Adipocyte (in vitro differentiated cells): ENCODE measurements around the gene FAM13B.
A peak's percentile ranks its signal among the peaks of the same experiment; 100 is the strongest.
"Not testable (repeated sequence)": the region's sequence is repeated elsewhere in the genome, so short reads cannot be mapped to it uniquely, and the experiment has no call there.

Experiments used
- DNase-seq: peaks from one replicate; pipeline ENCODE4 v3.0.0-alpha.2; 2015; ENCODE audit warnings: low read depth
- H3K27me3 ChIP-seq: replicated peaks from 2 replicates; pipeline ENCODE4 v1.7.0; 2013; ENCODE audit warnings: mild to moderate bottlenecking, low read length, moderate library complexity; ENCODE audit not compliant: control insufficient read depth, insufficient read depth
- H3K36me3 ChIP-seq: 2 replicates; pipeline ENCODE4 v1.7.0; 2013; ENCODE audit warnings: low read length, mild to moderate bottlenecking, moderate library complexity; ENCODE audit not compliant: control insufficient read depth, insufficient read depth, severe bottlenecking
- H3K4me1 ChIP-seq: 2 replicates; pipeline ENCODE4 v1.7.0; 2013; ENCODE audit warnings: mild to moderate bottlenecking, low read length, moderate library complexity; ENCODE audit not compliant: control insufficient read depth, insufficient read depth
- H3K4me3 ChIP-seq: 2 replicates; pipeline ENCODE4 v1.7.0; 2013; ENCODE audit warnings: mild to moderate bottlenecking, low read length, moderate library complexity
- H3K9ac ChIP-seq: 2 replicates; pipeline ENCODE4 v1.7.0; 2013; ENCODE audit warnings: mild to moderate bottlenecking, low read length, moderate library complexity
- H3K9me3 ChIP-seq: 2 replicates; pipeline ENCODE4 v1.7.0; 2013; ENCODE audit warnings: mild to moderate bottlenecking, low read length, moderate library complexity; ENCODE audit not compliant: control insufficient read depth

FAM13B gene

DNA sequence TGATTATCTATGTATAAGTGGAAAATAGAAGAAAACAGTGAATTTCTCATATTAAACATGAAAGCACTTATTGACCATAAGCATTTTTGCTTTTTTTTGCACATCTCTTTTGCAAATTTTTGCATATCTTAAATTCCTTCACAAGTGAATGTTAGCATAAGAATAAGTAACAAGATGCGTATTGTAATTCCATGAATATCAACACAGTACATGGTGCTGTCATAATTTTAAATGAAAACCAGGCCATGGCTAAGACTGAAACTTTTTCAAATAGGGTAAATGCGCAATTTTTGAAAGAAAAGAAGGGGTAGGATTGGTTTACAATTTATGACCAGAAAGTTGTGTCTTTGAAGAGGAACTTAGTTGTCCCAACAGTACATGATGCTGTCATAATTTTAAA is 17.0 kb downstream of the FAM13B start:
- DNase-seq, result no peak
- Histone ChIP-seq H3K36me3 (peaks cover 44% of the 10 kb centered on the region), H3K9me3 (no peaks in the 10 kb centered on the region), H3K4me3 (no peak overlapping the region), H3K27me3 (no peaks in the 10 kb centered on the region), H3K9ac (no peak overlapping the region), H3K4me1 (no peaks in the 10 kb centered on the region)

DNA sequence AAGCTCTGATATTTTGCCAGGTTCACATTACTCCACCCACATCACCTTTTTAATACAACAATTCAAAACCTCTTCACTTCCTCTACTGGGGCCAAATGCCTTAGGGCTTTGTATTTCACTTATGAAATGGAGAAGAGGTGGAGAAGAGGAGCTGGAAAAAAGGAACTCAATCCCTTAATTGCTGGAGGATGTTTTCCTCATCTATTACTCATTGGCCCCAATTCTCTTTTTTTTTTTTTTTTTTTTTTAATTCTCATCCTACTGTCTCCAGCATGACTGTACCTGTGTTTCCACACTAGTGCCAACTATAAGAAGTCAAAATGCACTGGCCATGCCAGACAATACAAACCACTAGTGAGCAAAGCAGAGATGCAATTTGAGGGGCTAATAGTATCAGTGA is 20.9 kb downstream of the FAM13B start:
- Histone ChIP-seq H3K4me3 (no peak overlapping the region), H3K9me3 (no peaks in the 10 kb centered on the region), H3K36me3 (peaks cover 57% of the 10 kb centered on the region), H3K9ac (no peak overlapping the region), H3K4me1 (no peaks in the 10 kb centered on the region), H3K27me3 (no peaks in the 10 kb centered on the region)
- no peak for DNase-seq

DNA sequence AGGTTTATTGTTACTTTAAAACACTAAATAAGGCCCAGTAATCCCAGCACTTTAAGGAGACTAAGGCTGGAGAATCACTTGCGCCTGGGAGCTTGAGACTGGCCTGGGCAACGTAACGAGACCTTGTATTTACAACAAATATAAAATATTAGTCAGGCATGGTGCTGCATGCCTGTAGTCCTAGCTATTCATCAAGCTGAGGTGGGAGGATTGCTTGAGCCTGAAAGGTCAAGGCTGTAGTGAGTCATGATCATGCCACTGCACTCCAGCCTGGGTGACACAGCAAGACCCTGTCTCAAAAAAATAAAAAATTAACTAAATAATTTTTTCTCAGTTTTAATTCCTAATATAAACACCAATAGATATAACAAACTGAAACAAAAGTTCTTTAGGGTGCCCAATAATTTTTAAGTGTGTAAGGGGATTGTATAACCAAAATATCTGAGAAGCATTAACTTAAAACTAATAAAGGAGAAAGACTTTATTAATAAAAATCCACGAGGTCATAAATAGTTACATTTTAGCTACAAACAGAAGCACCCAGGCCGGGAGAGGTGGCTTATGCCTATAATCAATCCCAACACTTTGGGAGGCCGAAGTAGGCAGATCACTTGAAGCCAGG is 32.7 kb downstream of the FAM13B start:
- H3K9me3 ChIP-seq, result no peaks in the 10 kb centered on the region
- peaks cover 29% of the 10 kb centered on the region for H3K36me3 ChIP-seq
- no peak for DNase-seq

DNA sequence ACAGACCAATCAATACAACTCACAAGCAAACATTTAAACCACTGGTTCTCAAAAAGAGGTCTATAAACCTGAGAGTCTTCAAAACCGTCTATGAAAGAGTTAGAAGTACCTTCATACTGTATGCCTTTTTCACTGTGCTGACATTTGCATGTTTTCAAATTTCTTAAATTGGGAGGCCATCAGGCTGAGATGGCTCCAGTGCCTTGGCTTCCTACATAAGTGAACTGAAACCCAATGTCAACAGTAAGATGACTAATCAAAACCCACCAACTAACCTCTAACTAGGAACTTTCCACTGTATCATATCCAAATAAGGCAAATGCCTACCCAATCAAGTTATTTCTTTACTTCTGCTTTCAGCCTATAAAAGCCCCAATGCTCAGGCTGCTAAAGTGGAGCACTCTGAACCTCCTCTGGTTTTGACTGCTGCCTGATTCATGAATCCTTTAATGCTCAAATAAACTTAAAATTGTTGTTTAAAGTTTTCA is 35.1 kb downstream of the FAM13B start:
- no peak overlapping the region for H3K9ac ChIP-seq
- no peak for DNase-seq
- no peak overlapping the region for H3K4me3 ChIP-seq
- H3K9me3 ChIP-seq, result no peaks in the 10 kb centered on the region
- peaks cover 31% of the 10 kb centered on the region for H3K4me1 ChIP-seq
- peaks cover 23% of the 10 kb centered on the region for H3K36me3 ChIP-seq
- no peaks in the 10 kb centered on the region for H3K27me3 ChIP-seq

More for the DNA sequence above, 32.7 kb downstream of the FAM13B start:
- peaks cover 24% of the 10 kb centered on the region for H3K4me1 ChIP-seq
- no peaks in the 10 kb centered on the region for H3K27me3 ChIP-seq
- no peak overlapping the region for H3K4me3 ChIP-seq
- no peak overlapping the region for H3K9ac ChIP-seq

DNA sequence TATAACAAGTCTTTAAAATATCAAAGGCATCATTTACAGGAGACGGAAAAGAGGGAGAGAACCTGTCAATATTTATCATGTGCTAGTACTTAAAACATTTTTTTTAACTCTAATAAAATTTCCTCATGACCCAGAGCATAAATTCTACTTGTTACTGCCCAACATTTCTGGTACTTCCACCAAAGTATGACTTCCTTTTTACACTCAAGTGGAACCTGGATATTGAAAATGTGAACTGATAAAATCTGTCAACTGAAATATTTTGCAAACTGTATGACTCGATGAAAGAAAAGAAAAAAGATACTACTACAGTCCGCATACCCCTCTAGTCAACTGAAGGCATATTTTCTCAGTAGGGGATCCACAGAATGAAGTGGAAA is 37.1 kb downstream of the FAM13B start:
- DNase-seq, result no peak
- no peaks in the 10 kb centered on the region for H3K9me3 ChIP-seq

DNA sequence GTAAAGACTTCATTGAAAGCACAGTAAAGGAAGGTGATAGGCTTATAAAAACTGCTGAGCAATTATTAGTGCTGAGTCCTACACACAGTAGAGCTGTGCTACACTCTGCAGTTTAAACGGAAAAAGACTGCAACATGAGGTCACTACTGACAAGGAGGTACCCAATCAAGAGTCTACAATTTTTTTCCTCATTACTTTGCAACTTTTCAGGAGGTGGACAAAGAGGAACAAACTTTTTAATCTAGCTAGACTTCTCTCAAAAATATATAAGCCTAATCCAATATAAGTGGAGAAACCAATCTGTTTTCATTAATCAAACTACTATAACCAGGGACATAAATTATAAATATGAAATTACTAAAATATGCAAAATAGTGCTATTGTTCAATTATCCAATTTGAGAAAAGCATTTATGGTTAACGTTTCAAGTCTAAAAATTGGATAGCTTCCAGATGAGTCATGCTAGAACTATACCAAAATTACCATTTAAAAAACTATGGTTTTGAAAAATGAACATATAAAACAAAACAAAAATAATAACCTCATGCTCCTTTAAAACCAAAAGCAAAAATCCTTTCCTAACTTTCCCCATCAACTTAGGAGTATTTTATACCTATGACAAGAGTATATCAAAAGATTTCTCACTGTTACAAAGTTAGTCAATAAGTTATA is 37.7 kb downstream of the FAM13B start:
- Histone ChIP-seq H3K9me3 (no peaks in the 10 kb centered on the region), H3K36me3 (peaks cover 18% of the 10 kb centered on the region), H3K9ac (no peak overlapping the region), H3K27me3 (no peaks in the 10 kb centered on the region), H3K4me3 (peak overlapping the region; percentile 17), H3K4me1 (peaks cover 27% of the 10 kb centered on the region)
- DNase-seq, result peak; percentile 62

More for the DNA sequence above, 37.1 kb downstream of the FAM13B start:
- Histone ChIP-seq H3K27me3 (no peaks in the 10 kb centered on the region), H3K9ac (no peak overlapping the region), H3K4me1 (peaks cover 31% of the 10 kb centered on the region), H3K4me3 (peak overlapping the region; percentile 17), H3K36me3 (peaks cover 18% of the 10 kb centered on the region)

DNA sequence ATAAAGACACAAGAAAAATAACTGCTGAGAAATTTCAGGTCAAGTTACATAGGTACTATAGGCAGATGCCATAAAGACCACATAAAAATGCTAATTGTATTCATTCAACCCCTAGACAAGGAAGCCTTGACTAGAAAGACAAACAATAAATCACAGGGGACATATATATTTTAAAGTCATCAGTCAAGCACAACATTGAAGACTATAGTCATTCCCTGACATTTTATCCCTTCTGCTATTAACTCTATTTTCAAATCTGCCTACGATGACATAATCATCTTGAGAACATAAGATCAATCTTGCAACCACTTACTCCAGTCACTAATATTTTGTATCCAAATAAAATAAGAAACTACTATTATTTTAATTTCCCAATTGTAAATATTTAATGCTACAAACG is 38.3 kb downstream of the FAM13B start:
- Histone ChIP-seq H3K9ac (no peak overlapping the region), H3K27me3 (no peaks in the 10 kb centered on the region), H3K4me1 (peaks cover 21% of the 10 kb centered on the region), H3K36me3 (peaks cover 18% of the 10 kb centered on the region), H3K9me3 (no peaks in the 10 kb centered on the region), H3K4me3 (no peak overlapping the region)
- DNase-seq, result no peak

DNA sequence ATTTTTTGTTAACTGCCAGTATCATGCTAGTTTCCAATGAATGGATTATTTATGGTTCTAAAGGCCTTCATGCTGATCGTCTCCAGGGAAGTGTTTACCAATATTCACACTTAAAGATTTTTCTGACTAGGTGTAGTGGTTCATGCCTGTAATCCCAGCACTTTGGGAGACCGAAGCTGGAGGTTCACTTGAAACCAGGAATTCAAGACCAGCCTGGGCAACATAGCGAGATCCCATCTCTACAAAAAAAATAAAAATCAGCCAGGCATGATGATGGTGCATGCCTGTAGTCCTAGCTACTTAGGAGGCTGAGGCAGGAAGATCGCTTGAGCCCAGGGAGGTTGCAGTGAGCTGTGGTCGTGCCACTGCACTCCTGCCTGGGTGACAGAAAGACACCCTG is 43.5 kb downstream of the FAM13B start:
- Histone ChIP-seq H3K4me3 (no peak overlapping the region), H3K27me3 (no peaks in the 10 kb centered on the region), H3K9me3 (no peaks in the 10 kb centered on the region), H3K36me3 (peaks cover 22% of the 10 kb centered on the region), H3K9ac (no peak overlapping the region), H3K4me1 (no peaks in the 10 kb centered on the region)
- DNase-seq, result no peak

DNA sequence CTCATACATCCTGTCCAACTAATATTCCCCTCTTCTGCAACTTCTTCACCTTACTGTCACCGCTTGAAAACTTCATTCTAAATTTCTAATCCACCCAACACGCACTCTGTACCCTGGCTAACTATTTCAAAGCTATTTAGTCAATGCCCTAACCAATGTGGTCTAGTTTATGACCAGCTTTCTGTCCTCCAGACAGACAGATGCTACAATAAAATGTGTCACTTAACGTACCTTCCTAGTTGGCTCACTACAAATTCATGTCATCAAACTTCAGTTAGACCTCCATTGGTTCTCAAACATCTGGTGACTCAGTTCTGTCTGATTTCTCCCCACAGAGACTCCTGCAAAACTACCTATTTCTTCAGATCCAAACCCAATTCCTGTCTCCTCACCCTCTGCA is 57.7 kb downstream of the FAM13B start:
- no peaks in the 10 kb centered on the region for H3K9me3 ChIP-seq
- peaks cover 20% of the 10 kb centered on the region for H3K36me3 ChIP-seq
- no peak overlapping the region for H3K9ac ChIP-seq
- H3K27me3 ChIP-seq, result no peaks in the 10 kb centered on the region
- no peaks in the 10 kb centered on the region for H3K4me1 ChIP-seq
- no peak overlapping the region for H3K4me3 ChIP-seq
- DNase-seq, result no peak

DNA sequence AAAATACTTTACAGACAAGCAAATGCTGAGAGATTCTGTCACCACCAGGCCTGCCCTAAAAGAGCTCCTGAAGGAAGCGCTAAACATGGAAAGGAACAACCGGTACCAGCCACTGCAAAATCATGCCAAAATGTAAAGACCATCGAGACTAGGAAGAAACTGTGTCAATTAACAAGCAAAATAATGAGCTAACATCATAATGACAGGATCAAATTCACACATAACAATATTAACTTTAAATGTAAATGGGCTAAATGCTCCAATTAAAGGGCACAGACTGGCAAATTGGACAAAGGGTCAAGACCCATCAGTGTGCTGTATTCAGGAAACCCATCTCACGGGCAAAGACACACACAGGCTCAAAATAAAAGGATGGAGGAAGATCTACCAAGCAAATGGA is 62.5 kb downstream of the FAM13B start:
- not testable (repeated sequence) for DNase-seq, H3K4me3 ChIP-seq, H3K9ac ChIP-seq, H3K9me3 ChIP-seq, H3K27me3 ChIP-seq, H3K4me1 ChIP-seq
- peaks cover 17% of the 10 kb centered on the region for H3K36me3 ChIP-seq

DNA sequence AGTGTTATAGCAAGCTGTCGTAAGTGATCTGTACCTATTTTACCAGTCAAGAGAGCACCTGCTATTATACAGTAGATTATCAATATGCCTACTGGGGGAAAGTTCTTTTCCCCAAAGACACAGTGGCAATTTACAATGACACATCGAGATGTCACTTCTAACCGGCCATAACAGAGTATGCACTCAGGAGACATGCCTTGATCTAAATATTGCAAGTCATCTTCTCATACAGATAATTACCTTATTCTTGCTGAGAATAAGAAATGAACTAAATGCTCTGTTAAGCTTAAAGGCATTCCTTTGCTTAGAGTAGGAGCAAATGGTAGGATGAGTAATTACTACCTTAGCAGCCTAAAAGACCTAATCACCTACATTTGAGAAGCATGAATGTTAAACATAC is 72.1 kb downstream of the FAM13B start:
- Histone ChIP-seq H3K4me1 (no peaks in the 10 kb centered on the region), H3K9ac (no peak overlapping the region), H3K27me3 (no peaks in the 10 kb centered on the region), H3K4me3 (no peak overlapping the region), H3K36me3 (peaks cover 49% of the 10 kb centered on the region), H3K9me3 (no peaks in the 10 kb centered on the region)
- DNase-seq, result no peak
